ENCODE results near the gene SH3PXD2A. TPM values are rescaled to one million over a fixed set of nuclear protein-coding genes. Genes with fewer than 3 reads are reported as not detected.

The SH3PXD2A gene
- total RNA-seq, 2 experiments from 2014 or later = 16.5 to 17.9 TPM

DNA sequence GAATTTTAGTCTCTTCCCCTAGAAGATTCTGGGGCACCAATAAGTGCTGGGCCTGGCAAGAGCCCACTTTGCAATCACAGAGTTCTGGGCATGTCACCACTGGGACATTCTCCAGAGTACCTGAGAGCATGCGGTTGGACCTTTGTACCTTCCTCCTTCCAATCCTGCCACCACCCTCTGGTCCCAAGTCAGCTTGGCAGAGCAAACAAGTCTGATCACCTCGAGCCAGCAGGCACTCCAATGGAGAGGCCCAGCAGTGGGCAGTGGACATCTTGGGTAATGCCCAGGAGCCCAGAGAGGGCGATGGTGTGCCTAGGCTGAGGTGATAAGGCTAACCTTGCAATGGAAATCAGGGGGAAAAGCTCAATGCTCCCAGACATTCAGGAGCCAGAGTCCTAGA, 43.4 kb downstream of the SH3PXD2A start:
- H3K4me1 Mint-ChIP-seq = peaks cover 9% of the 10 kb centered on the region
- ChIA-PET CTCF (interaction anchor here (1.4 kb wide), 1 partner anchor 36 kb away, joined by 3 read pairs; no protein-coding TSS in a partner anchor), POLR2A (no interaction called here)
- H3K9me3 Mint-ChIP-seq = no peaks in the 10 kb centered on the region
- H3K4me3 Mint-ChIP-seq = no peak overlapping the region
- H3K27me3 Mint-ChIP-seq = peaks cover 5% of the 10 kb centered on the region
- no peak for DNase-seq
- H3K36me3 Mint-ChIP-seq (ENCODE audit: low read depth) = no peaks in the 10 kb centered on the region
- H3K27ac Mint-ChIP-seq = no peak overlapping the region

- no peak overlapping the region for H3K4me3 Mint-ChIP-seq
- H3K36me3 Mint-ChIP-seq (ENCODE audit: low read depth) = no peaks in the 10 kb centered on the region
- H3K9me3 Mint-ChIP-seq = no peaks in the 10 kb centered on the region
- CTCF ChIA-PET = interaction anchor here (0.6 to 1.4 kb wide), 2 partner anchors 35 to 205 kb away, joined by 3 read pairs; no protein-coding TSS in a partner anchor
- peaks cover 5% of the 10 kb centered on the region for H3K27me3 Mint-ChIP-seq
- no peak for DNase-seq
- POLR2A ChIA-PET = no interaction called here
- H3K4me1 Mint-ChIP-seq = peaks cover 9% of the 10 kb centered on the region
- no peak overlapping the region for H3K27ac Mint-ChIP-seq
Observed at GRCh38 chr10:103811463-103811862, 43.9 kb downstream of the SH3PXD2A start.

GRCh38 chr10:103808780-103809179, 46.6 kb downstream of the SH3PXD2A start:
- POLR2A ChIA-PET = no interaction called here
- Mint-ChIP-seq H3K4me3 (no peak overlapping the region), H3K9me3 (no peaks in the 10 kb centered on the region), H3K27me3 (peaks cover 3% of the 10 kb centered on the region), H3K36me3 (ENCODE audit: low read depth) (no peaks in the 10 kb centered on the region), H3K4me1 (peaks cover 13% of the 10 kb centered on the region), H3K27ac (no peak overlapping the region)
- CTCF ChIA-PET = no interaction called here
- no peak for DNase-seq

DNA sequence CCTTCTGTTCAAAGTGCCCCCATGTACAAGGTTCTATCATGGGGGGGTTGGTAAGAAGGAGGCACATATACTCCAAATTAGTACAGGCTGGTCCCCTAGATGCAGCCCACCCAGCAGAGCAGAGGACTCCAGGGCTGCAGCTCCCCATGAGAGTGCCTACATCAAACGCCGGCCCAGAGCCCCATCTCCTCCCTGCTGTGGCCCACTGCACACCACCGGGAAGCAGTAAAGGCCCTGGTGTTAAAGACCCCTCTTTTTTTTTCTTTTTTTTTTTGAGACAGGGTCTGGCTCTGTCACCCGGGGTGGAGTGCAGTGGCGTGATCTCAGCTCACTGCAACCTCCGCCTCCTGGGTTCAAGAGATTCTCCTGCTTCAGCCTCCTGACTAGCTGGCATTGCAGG, 47.4 kb downstream of the SH3PXD2A start:
- no peak for DNase-seq
- CTCF ChIA-PET = no interaction called here
- POLR2A ChIA-PET = no interaction called here
- H3K27me3 Mint-ChIP-seq = peaks cover 3% of the 10 kb centered on the region
- H3K36me3 Mint-ChIP-seq (ENCODE audit: low read depth) = no peaks in the 10 kb centered on the region
- no peak overlapping the region for H3K4me3 Mint-ChIP-seq
- H3K27ac Mint-ChIP-seq = no peak overlapping the region
- no peaks in the 10 kb centered on the region for H3K9me3 Mint-ChIP-seq
- H3K4me1 Mint-ChIP-seq = peaks cover 20% of the 10 kb centered on the region

DNA sequence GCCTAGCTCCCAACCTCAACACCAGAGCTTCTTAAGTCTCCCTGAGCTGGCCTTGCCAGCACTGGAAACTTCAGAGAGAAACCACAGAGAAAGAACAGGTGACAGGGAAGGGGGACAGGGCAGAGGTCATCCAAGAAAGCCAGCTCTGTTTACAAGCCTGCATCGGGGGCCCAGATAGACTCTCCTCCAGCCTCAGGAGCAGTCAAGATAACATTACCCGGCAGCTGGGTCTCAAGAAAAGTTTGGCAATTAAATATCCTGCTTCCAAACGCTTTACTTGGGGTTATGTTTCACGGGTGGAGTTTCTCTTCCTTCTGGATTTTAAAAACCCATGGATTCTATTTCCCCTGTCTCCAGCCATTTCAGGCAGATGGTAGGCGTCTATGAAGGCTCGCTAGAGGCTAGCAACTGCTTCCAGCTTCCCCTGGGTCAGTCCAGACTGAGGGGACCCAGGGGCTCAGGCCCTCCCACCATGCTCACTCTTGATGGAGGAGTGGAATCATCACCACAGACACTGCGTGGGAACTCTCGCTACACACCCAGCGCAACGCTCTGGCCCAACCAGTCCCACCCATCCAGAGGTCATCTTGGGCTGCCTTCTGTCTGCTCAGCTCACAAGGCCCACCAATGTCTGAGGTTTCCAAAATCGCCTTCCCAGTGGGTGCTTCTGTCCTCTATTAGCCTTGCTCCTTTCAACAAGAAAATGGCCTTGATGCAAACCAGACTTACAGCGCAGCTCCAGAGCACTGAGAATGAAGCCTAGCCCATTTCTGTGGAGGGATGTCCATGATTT, 48.8 kb downstream of the SH3PXD2A start:
- peaks cover 22% of the 10 kb centered on the region for H3K4me1 Mint-ChIP-seq
- ChIA-PET CTCF (no interaction called here), POLR2A (no interaction called here)
- peaks cover 3% of the 10 kb centered on the region for H3K27me3 Mint-ChIP-seq
- DNase-seq = no peak
- H3K9me3 Mint-ChIP-seq = no peaks in the 10 kb centered on the region
- H3K4me3 Mint-ChIP-seq = no peak overlapping the region
- H3K27ac Mint-ChIP-seq = no peak overlapping the region
- no peaks in the 10 kb centered on the region for H3K36me3 Mint-ChIP-seq (ENCODE audit: low read depth)

DNA sequence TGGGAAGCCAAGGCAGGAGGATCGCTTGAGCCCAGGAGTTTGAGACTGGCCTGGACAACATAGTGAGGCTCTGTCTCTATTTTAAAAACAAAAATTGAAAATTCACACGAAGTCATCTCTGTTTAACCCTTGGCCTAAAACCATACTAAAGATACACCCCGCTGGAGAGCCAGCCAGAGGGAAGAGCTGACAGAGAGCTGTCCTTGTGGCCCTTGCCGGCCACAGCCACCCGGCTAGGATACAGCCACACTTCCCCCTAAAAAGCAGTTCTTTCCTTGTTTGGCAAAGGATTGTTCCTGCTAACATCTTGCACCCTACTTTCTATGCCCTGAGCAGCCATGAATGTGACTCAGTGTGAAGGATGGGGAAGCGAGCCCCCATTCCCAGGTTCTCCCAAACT, 49.6 kb downstream of the SH3PXD2A start:
- Mint-ChIP-seq H3K9me3 (no peaks in the 10 kb centered on the region), H3K36me3 (ENCODE audit: low read depth) (no peaks in the 10 kb centered on the region), H3K27me3 (peaks cover 3% of the 10 kb centered on the region), H3K4me1 (peaks cover 28% of the 10 kb centered on the region), H3K27ac (no peak overlapping the region), H3K4me3 (no peak overlapping the region)
- ChIA-PET CTCF (interaction anchor here (1.3 kb wide), 1 partner anchor 24 kb away, joined by 4 read pairs; no protein-coding TSS in a partner anchor), POLR2A (no interaction called here)
- DNase-seq = no peak

DNA sequence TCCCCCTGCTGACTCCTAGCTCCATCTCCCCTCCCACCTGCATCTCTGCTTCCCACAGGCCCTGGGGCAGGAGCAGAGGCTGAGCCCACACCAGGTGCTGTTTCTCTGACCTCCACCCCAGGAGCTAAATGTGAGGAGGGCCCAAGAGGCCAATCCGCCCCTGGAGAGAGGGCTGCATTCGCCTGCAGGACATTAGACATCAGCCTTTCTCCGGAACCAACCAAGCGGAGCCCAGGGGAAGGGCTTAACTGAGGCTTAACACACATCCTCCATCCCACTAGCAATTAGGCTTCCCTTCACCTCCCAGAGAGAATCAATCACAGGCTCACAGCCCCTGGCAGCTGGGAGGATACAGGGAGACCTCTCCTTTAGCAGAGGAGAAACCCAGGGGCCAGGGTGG, 50.5 kb downstream of the SH3PXD2A start:
- Mint-ChIP-seq H3K27ac (no peak overlapping the region), H3K9me3 (no peaks in the 10 kb centered on the region), H3K4me1 (peaks cover 38% of the 10 kb centered on the region), H3K4me3 (no peak overlapping the region), H3K36me3 (ENCODE audit: low read depth) (no peaks in the 10 kb centered on the region), H3K27me3 (no peaks in the 10 kb centered on the region)
- ChIA-PET CTCF (interaction anchor here (1.2 to 1.3 kb wide), 2 partner anchors 23 to 47 kb away, joined by 3 to 4 read pairs; no protein-coding TSS in a partner anchor), POLR2A (interaction anchor here (2.2 kb wide), 1 partner anchor 23 kb away, joined by 7 read pairs; no protein-coding TSS in a partner anchor)
- DNase-seq = no peak

DNA sequence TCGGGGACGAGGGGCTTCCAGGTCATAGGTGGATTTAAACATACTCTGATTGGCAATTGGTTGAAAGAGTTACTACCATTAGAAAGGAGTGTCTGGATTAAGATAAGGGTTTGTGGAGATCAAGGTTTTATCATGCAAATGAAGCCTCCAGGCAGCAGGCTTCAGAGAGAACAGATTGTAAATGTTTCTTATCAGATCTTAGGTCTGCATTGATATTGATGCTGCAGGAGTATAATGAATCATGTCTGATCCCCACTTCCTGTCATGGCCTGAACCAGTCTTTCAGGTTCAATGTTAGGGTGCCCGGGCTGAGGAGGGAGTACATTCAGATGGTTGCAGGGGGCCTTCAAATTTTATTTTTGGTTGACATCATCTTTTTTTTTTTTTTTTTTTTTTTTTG, 51.4 kb downstream of the SH3PXD2A start:
- Mint-ChIP-seq H3K36me3 (ENCODE audit: low read depth) (no peaks in the 10 kb centered on the region), H3K4me3 (no peak overlapping the region), H3K27ac (no peak overlapping the region), H3K27me3 (no peaks in the 10 kb centered on the region), H3K4me1 (peaks cover 44% of the 10 kb centered on the region), H3K9me3 (no peaks in the 10 kb centered on the region)
- peak; percentile 50 for DNase-seq
- ChIA-PET POLR2A (interaction anchor here (2.2 kb wide), 1 partner anchor 22 kb away, joined by 7 read pairs; no protein-coding TSS in a partner anchor), CTCF (interaction anchor here (1.2 to 1.5 kb wide), 4 partner anchors 23 to 52 kb away, joined by 3 to 6 read pairs (median 4); partner anchors contain the start of gene SH3PXD2A)

GRCh38 chr10:103802637-103803353, 52.6 kb downstream of the SH3PXD2A start:
- CTCF ChIA-PET = interaction anchor here (1.2 to 1.5 kb wide), 3 partner anchors 21 to 52 kb away, joined by 4 to 6 read pairs (median 5); partner anchors contain the start of gene SH3PXD2A

DNA sequence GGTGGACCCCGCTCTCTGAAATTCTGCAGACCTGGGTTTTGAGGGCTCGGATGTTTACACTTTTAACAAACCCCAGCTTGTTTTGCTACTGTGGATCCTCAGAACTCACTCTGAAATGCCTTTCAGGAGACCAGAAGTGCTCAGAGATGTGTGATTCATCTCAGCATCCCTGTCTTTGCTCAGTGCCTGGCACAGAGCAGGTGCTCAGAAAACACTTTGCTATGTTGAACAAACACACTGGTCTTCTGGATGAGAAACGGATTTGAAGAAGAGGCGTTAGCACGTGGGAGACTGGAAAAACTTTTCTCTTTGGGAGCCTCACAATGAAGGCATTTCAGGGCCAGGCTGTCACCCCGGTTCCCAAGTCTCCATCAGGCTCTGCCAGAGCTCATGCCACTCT, 53.3 kb downstream of the SH3PXD2A start:
- H3K4me3 Mint-ChIP-seq = no peak overlapping the region
- no peaks in the 10 kb centered on the region for H3K36me3 Mint-ChIP-seq (ENCODE audit: low read depth)
- H3K4me1 Mint-ChIP-seq = peaks cover 44% of the 10 kb centered on the region
- ChIA-PET CTCF (interaction anchor here (0.6 kb wide), 1 partner anchor 35 kb away, joined by 3 read pairs; no protein-coding TSS in a partner anchor), POLR2A (no interaction called here)
- H3K27me3 Mint-ChIP-seq = no peaks in the 10 kb centered on the region
- H3K9me3 Mint-ChIP-seq = no peaks in the 10 kb centered on the region
- DNase-seq = no peak
- no peak overlapping the region for H3K27ac Mint-ChIP-seq

More at GRCh38 chr10:103802637-103803353, 52.6 kb downstream of the SH3PXD2A start:
- Mint-ChIP-seq H3K4me1 (peaks cover 44% of the 10 kb centered on the region), H3K36me3 (ENCODE audit: low read depth) (no peaks in the 10 kb centered on the region), H3K4me3 (no peak overlapping the region), H3K9me3 (no peaks in the 10 kb centered on the region), H3K27ac (no peak overlapping the region), H3K27me3 (no peaks in the 10 kb centered on the region)
- POLR2A ChIA-PET = interaction anchor here (1.1 to 2.2 kb wide), 2 partner anchors 21 to 55 kb away, joined by 3 to 7 read pairs; no protein-coding TSS in a partner anchor
- DNase-seq = no peak

DNA sequence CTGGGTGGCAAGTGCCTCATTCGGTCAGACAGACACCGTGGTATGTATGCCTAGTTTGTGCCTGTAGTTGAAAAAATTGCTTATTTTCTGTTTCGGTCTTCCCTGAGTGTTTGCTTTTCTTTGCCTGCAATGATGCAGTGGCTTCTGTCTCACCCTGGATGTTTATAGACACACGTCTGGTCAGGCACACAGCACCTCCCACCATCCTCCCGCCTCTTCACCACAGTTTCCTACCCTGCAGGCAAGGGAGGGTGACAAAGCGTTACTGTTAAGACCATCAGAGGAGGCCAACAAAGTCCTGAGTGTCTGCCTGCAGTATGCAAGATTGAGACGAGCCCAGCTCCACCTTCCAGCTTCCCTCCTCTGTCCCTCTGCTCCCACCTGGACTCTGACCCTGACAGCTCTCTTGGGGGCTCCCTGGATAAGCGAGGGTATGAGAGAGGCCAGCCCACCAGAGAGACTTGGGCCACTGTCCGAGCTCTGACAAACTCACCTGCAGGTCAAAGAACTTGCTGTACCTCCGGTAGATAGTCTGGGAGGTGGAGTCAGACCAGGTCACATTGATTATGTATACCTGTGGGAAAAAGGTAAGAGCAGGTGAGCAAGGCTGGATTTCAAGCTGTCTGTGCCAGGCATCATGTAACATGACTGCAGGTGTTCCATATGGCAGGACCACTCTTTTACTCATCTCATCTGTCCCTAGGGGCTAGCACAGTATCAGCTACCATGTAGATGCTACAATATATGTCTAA, 54.4 kb downstream of the SH3PXD2A start:
- peak overlapping the region; percentile 5 for H3K4me3 Mint-ChIP-seq
- H3K9me3 Mint-ChIP-seq = no peaks in the 10 kb centered on the region
- DNase-seq = peak; percentile 80
- H3K4me1 Mint-ChIP-seq = peaks cover 44% of the 10 kb centered on the region
- CTCF ChIA-PET = interaction anchor here (0.9 to 3.5 kb wide), 6 partner anchors 9 to 88 kb away, joined by 3 to 17 read pairs (median 6); no protein-coding TSS in a partner anchor
- H3K27me3 Mint-ChIP-seq = peaks cover 2% of the 10 kb centered on the region
- POLR2A ChIA-PET = interaction anchor here (0.8 to 1.6 kb wide), 5 partner anchors 10 to 67 kb away, joined by 3 to 5 read pairs (median 4); no protein-coding TSS in a partner anchor
- no peaks in the 10 kb centered on the region for H3K36me3 Mint-ChIP-seq (ENCODE audit: low read depth)
- peak overlapping the region; percentile 80 for H3K27ac Mint-ChIP-seq

DNA sequence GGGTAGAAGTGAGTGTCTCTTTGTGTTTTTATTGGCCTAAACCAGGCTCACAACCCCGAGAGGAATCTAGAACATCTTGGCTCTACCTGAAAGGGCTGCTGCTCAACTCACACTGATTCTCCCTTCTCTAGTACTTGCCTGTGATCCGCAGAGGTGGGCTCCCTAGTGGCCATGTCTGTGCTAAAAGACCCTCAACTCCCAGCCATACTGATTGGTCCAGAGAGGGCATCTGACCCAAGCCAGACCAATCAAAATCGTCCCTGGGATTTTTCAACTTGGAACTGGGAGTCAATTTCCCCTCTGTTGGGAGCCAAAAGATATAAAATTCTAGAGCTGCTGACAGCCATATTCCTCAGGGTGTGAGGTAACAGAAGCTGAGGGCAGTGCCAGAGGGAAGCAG, 55.3 kb downstream of the SH3PXD2A start:
- H3K27me3 Mint-ChIP-seq = peaks cover 3% of the 10 kb centered on the region
- no peak overlapping the region for H3K4me3 Mint-ChIP-seq
- H3K4me1 Mint-ChIP-seq = peaks cover 44% of the 10 kb centered on the region
- no peaks in the 10 kb centered on the region for H3K9me3 Mint-ChIP-seq
- peak overlapping the region; percentile 80 for H3K27ac Mint-ChIP-seq
- CTCF ChIA-PET = interaction anchor here (0.9 to 3.5 kb wide), 6 partner anchors 8 to 87 kb away, joined by 3 to 17 read pairs (median 6); no protein-coding TSS in a partner anchor
- H3K36me3 Mint-ChIP-seq (ENCODE audit: low read depth) = no peaks in the 10 kb centered on the region
- no peak for DNase-seq
- POLR2A ChIA-PET = interaction anchor here (1.0 to 1.6 kb wide), 3 partner anchors 9 to 67 kb away, joined by 4 to 5 read pairs (median 4); no protein-coding TSS in a partner anchor
